ENCODE measurements around the gene MYO9B.

MYO9B gene

GRCh38 chr19:17237747-17238706 is 162.4 kb downstream of the MYO9B start:
- no peak for DNase-seq (ENCODE audit: extremely low read depth in 1 of 2, low read depth in 1 of 2)

GRCh38 chr19:17240062-17240752 is 164.6 kb downstream of the MYO9B start:
- DNase-seq (ENCODE audit: extremely low read depth in 1 of 2, low read depth in 1 of 2), result no peak

- no peak for DNase-seq (ENCODE audit: extremely low read depth in 1 of 2, low read depth in 1 of 2)
Observed at GRCh38 chr19:17240826-17241399, 165.3 kb downstream of the MYO9B start.

GRCh38 chr19:17242431-17243208 is 167.0 kb downstream of the MYO9B start:
- no peak for DNase-seq (ENCODE audit: extremely low read depth in 1 of 2, low read depth in 1 of 2)

- DNase-seq (ENCODE audit: extremely low read depth in 1 of 2, low read depth in 1 of 2), result no peak
Observed at GRCh38 chr19:17243211-17243829, 167.7 kb downstream of the MYO9B start.

- no peak for DNase-seq (ENCODE audit: extremely low read depth in 1 of 2, low read depth in 1 of 2)
Observed at GRCh38 chr19:17243830-17244617, 168.4 kb downstream of the MYO9B start.

GRCh38 chr19:17244618-17245534 is 169.3 kb downstream of the MYO9B start:
- no peak for DNase-seq (ENCODE audit: extremely low read depth in 1 of 2, low read depth in 1 of 2)

GRCh38 chr19:17245535-17245984 is 170.0 kb downstream of the MYO9B start, which contains the start of gene NR2F6:
Gene NR2F6, minus strand, starts transcription at chr19:17245919. Its CDS starts 699 bp downstream, at chr19:17245220.
- no peak for DNase-seq (ENCODE audit: extremely low read depth in 1 of 2, low read depth in 1 of 2)

- no peak for DNase-seq (ENCODE audit: extremely low read depth in 1 of 2, low read depth in 1 of 2)
Observed at GRCh38 chr19:17246681-17247425, 171.3 kb downstream of the MYO9B start.

GRCh38 chr19:17248011-17248776 is 172.6 kb downstream of the MYO9B start:
- no peak for DNase-seq (ENCODE audit: extremely low read depth in 1 of 2, low read depth in 1 of 2)

- no peak for DNase-seq (ENCODE audit: extremely low read depth in 1 of 2, low read depth in 1 of 2)
Observed at GRCh38 chr19:17249887-17250548, 174.4 kb downstream of the MYO9B start.

- no peak for DNase-seq (ENCODE audit: extremely low read depth in 1 of 2, low read depth in 1 of 2)
Observed at GRCh38 chr19:17254636-17255035, 179.1 kb downstream of the MYO9B start.

- no peak for DNase-seq (ENCODE audit: extremely low read depth in 1 of 2, low read depth in 1 of 2)
Observed at GRCh38 chr19:17255150-17255621, 179.6 kb downstream of the MYO9B start.

GRCh38 chr19:17256130-17256529 is 180.6 kb downstream of the MYO9B start:
- DNase-seq (ENCODE audit: extremely low read depth in 1 of 2, low read depth in 1 of 2), result no peak

- no peak for DNase-seq (ENCODE audit: extremely low read depth in 1 of 2, low read depth in 1 of 2)
Observed at GRCh38 chr19:17259118-17259780, 183.7 kb downstream of the MYO9B start.

GRCh38 chr19:17259934-17260333 is 184.4 kb downstream of the MYO9B start:
- no peak for DNase-seq (ENCODE audit: extremely low read depth in 1 of 2, low read depth in 1 of 2)
